HG03460 (cell line): ENCODE measurements around the gene CD33.
"Not testable (repeated sequence)": the region's sequence is repeated elsewhere in the genome, so short reads cannot be mapped to it uniquely, and the experiment has no call there.

Source experiments
- ATAC-seq: cut with Tn5 transposase; IDR thresholded peaks from one replicate; pipeline ENCODE4 v1.9.1; 2021; ENCODE audit not compliant: unreplicated experiment

The CD33 gene

DNA sequence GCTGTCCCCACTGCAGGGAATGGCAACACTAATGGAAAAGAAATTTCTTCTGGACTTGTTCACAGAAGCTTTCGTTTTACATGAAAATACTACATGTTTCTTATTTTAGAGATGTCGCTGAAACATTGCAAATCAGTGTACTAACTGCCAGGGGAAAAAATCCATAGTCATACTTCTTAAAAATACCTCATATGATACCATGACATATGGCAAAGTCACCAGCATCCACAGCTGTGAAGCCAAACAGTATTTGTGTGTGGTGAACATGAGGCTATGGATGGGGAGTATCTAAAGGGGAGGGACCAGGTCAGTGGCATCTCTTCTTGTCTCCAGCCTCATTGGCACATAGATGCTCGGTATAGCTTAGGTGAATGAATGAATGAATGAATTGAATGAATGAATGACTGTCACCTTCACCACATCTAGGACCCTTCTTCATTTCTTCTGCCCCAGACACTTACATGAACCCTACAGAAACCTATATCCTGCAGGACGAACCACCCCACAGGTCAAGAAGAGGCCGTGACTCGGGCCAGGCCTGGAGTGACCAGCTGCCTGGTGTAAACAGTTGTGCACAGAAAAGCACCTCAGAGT lies 14.6 kb upstream of the CD33 start:
- no peak for ATAC-seq

GRCh38 chr19:51210874-51211361 lies 14.0 kb upstream of the CD33 start:
- not testable (repeated sequence) for ATAC-seq

DNA sequence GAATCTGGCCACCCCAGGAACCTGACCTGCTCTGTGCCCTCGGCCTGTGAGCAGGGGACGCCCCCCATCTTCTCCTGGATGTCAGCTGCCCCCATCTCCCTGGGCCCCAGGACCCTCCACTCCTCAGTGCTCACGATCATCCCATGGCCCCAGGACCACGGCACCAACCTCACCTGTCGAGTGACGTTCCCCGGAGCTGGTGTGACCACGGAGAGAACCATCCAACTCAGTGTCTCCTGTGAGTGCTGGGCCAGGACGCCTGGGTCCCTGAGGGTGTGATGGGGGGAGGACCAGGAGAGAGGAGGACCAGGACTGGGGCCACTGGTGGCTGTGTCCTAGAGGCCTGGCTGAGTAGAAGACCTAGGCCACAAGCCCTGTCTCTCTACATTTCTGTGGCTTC lies 13.0 kb upstream of the CD33 start:
- no peak for ATAC-seq

DNA sequence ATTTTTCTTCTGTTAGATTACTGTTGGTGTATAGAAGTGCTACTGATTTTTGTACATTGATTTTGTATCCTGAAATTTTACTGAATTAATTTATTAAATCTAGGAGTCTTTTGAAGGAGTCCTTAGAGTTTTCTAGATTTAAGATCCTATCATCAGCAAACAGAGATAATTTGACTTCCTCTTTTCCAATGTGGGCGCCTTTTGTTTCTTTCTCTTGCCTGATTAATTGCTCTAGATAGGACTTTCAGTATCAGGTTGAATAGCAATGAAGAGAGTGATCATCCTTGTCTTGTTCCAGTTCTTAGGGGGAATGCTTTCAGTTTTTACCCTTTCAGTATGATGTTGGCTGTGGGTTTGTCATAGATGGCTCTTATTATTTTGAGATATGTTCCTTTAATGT lies 5.6 kb upstream of the CD33 start:
- no peak for ATAC-seq

- no peak for ATAC-seq
Measured at GRCh38 chr19:51219971-51220370, 4.9 kb upstream of the CD33 start.

DNA sequence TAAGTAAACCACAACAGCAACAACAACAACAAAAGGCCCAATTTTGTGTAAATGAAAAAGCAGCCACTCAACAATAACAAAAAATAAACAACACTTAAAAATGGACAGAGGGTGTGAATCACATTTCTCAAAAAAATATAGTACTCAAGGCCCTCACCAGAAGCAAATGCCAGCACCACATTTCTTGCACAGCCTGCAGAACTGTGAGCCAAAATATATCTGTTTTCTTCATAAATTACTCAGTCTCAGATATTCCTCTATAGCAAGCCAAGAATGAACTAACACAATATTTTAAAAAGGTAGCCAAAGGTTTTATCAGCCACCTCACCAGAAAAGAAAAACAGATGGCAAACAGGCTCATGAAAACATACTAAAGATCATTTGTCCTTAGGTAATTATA lies 3.9 kb upstream of the CD33 start:
- no peak for ATAC-seq

- ATAC-seq, result no peak
Measured at GRCh38 chr19:51224163-51224641, 678 bp upstream of the CD33 start.

DNA sequence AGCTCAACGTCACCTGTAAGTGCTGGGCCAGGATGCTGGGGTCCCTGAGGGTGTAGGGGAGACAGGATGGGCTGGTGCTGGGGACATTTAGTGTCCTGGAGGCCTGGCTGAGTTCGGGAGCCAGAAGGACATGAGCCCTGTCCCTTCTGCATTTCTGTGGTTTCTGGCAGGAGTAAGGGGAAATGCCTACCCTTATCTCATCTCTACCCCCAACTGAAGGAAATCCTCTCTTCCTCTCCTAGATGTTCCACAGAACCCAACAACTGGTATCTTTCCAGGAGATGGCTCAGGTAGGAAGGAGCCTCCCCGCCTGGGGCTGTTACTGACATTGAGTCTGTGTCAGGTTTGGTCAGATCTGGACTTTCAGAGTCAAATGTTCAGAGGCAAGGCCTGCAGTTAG lies 1.2 kb downstream of the CD33 start:
- no peak for ATAC-seq

- ATAC-seq, result no peak
Measured at GRCh38 chr19:51227326-51227725, 2.4 kb downstream of the CD33 start.

DNA sequence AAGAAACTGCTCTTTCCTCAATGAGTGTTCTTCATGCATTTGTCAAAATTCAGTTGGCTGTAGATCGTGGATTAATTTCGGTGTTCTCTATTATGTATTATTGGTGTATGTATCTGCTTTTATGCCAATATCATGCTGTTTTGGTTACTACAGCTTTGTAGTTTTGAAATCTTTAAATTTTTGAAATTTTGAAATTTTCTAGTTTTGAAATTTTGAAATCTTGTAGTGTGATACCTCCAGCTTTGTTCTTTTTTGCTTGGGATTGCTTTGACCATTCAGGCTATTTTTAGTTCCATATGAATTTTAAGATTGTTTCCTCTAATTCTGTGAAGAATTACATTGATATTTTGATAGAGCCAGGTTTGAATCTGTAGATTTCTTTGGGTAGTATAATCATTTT lies 3.1 kb downstream of the CD33 start:
- ATAC-seq, result no peak

- ATAC-seq, result no peak
Measured at GRCh38 chr19:51240866-51241265, 16.0 kb downstream of the CD33 start.

GRCh38 chr19:51242881-51243630 lies 18.2 kb downstream of the CD33 start:
- ATAC-seq, result no peak

DNA sequence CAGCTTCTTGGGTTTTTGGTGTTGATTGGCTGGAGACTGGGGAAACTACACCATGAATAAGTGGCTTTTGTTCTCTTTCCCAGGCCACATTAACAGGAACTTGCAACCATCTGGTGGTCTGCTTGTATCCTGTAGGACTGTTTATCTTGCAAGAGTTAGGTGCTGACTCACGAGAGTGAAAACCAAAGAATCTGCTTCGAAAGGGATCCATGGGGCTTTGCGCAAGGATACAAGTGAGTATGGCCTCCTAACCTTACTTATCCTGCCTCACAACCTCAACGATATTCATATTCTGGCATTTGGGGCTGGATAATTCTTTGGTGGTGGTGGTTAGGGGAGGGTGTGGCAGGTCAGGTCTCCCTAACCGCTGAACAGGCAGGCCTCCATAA lies 21.3 kb downstream of the CD33 start:
- no peak for ATAC-seq

DNA sequence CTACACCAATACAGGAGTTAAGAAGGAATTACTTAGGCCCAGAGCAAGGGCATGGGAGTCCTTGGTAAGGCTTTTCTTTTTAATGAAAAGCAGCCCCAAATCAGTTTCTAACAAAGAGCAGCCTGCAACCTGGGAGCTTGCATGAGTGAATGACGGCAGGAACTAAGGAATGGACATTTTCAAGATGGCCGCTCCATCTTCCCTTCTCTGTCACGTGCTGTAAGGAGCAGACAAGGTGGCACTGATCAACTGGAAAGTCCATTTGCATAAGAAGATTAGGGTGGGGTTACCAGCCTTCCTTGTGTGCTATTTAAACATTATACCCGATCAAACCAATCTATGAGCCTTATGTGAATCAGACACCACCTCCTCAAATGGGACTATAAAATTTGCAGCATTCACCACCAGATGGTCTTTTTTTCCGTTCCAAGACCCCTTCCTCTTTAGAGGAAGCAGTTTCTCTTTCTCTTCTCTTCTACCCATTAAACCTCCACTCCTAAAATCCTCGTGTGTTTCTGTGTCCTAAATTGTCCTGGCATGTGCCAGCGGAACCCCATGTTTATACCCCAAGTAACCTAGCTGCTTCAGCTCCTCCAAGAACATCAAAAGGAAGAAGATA lies 23.2 kb downstream of the CD33 start:
- ATAC-seq, result no peak

DNA sequence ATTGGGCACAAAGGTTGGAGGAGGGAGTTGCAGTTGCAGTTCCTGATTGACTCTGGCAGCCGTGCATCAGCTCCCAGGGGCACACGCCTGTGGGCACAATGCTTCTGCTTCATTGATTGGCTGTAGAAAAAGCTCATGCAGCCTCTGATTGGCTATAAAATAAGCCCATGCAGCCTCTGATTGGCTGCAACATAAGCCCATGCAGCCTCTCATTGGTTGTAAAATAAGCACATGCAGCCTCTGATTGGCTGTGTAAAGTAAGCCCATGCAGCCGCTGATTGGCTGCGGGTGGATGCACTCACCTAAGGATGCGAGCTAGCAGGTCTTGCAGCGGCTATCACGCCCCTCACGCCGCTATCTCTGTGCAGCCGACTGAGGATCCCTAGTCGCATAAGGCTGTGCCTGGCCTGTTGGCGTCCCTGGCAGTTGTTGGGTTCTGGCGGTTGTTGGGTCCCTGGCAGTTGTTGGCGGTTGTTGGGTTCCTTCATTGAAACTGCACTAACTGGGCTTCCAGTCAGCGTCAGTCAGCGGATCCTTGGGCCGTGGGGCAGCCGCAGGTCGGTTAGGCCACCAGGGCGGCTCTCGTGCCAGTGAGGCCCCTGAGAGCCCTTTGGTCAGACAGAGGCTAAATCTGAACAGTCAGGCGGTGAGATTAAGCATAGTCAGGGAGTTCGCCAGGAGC lies 26.0 kb downstream of the CD33 start, which contains the start of gene SIGLECL1:
SIGLECL1 (plus strand) TSS at position 295 of the 682 bp plus-strand sequence. CDS start 12,993 bp downstream, outside the sequence.
- ATAC-seq, result no peak

- no peak for ATAC-seq
Measured at GRCh38 chr19:51251468-51251820, 26.6 kb downstream of the CD33 start.

DNA sequence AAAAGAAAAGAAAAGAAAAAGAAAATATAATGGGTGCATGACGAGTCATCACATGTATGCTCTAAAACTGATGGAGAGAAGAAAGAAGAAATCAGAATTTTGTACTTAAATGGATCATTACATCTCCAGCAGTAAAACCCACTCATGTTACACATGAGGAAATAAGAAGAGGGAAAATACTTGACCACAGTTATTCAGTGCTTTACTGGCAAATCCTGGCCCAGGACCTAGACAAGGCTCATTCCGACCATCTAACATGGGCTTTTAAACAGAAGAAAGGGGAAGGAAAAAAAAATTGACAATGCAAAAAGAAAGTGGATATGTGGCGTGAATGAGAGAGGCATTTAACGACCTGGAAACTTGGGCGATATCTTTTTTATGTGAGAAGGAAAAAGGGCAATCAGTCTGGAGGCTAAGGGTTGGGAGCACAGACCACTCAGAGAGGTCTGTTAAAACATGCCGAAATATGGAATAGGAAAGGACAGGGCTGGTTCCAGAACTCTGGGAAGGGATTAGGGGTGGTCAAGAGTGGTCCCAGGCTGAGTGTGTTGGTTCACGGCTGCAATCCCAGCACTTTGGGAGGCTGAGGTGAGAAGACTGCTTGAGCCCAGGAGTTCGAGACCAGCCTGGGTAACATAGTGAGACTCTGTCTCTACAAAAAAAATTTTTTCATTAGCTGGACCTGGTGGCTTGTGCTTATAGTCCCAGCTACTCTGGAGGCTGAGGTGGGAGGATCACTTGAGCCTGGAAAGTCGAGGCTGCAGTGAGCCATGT lies 27.6 kb downstream of the CD33 start:
- ATAC-seq, result no peak

DNA sequence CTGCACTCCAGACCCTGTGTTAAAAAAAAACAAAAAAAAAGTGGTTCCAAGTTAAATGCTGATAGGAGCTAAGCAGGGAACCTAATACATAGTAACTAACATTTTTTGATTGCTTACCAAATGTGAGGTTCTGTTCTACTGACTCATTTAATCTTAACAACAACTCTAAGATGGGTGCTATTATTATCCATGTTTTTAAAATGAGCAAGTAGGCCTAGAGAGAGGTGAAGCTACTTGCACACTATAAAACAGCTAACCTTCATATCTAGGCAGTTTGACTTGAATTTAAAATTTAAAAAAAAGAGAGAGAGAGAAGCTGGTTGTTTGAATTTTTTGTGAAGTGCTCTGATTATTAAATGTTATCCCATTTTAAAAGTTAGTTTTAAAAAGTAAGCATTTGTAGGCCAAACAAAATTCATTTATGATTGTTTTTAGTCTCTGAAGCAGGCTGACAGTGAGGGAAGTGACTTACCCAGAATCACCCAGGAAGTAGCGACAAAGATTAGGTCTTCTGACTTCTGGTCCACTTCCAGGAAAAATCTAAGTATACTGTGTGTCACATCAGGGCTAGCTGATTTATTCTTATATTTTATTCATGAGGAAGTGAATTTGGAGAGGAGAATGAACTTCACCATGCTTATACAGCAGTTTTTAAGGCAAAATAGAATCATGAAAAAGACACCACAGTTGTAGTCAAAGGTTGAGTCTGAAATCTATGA lies 28.4 kb downstream of the CD33 start:
- ATAC-seq, result no peak

- no peak for ATAC-seq
Measured at GRCh38 chr19:51256155-51256625, 31.3 kb downstream of the CD33 start.

GRCh38 chr19:51257471-51257870 lies 32.6 kb downstream of the CD33 start:
- no peak for ATAC-seq
